GM12878 (cell line): ENCODE measurements around the gene CPVL. TPM values are rescaled to one million over a fixed set of nuclear protein-coding genes. Genes with fewer than 3 reads are reported as not detected.

ENCODE experiments used
- ATAC-seq: fragments of 200-7000 bp; cut with Tn5 transposase; 3 replicates; pipeline ENCODE4 v1.9.1; 2020; ENCODE audit warnings: mild to moderate bottlenecking, moderate library complexity
- BruUV-seq: library from RNA; stranded (reverse); fragments of 400-500 nt; replicated peaks from 2 replicates; lab custom pipeline; 2021; lab: Mats Ljungman, UMichigan
- CTCF ChIA-PET: fragments of 300-600 bp; sonication (Branson Sonifier 250); formaldehyde crosslinking; extraction: SDS; loops from one replicate; lab custom pipeline; 2021; ENCODE audit warnings: inconsistent platforms; lab: Yijun Ruan, JAX
- POLR2A ChIA-PET: fragments of 350-600 bp; formaldehyde crosslinking; extraction: SDS; loops from one replicate; lab custom pipeline; 2021; ENCODE audit warnings: inconsistent platforms; lab: Charles Lee
- RAD21 ChIA-PET: fragments of 300-600 bp; sonication (Branson Sonifier 250); formaldehyde crosslinking; loops from one replicate; lab custom pipeline; 2023; ENCODE audit warnings: antibody characterized with exemption; ENCODE audit not compliant: unreplicated experiment; lab: Charles Lee
- SMC1A ChIA-PET: fragments of 300-600 bp; sonication (Branson Sonifier 250); formaldehyde crosslinking; loops from one replicate; lab custom pipeline; 2023; ENCODE audit not compliant: unreplicated experiment, uncharacterized antibody; lab: Charles Lee
- DNase-seq: peaks from one replicate; pipeline ENCODE4 v3.0.0-alpha.2; 2011; ENCODE audit warnings: low read depth, low spot score
- FAIRE-seq: peaks from 3 replicates; lab custom pipeline; 2011; peaks lifted over from hg19 to GRCh38; lab: Jason Lieb, UNC
- H2AFZ ChIP-seq: 2 replicates; pipeline ENCODE4 v1.6.0; 2011; ENCODE audit warnings: low read depth, low read length, control low read depth; ENCODE audit not compliant: control insufficient read depth
- H3K27ac ChIP-seq: 2 replicates; pipeline ENCODE4 v1.5.1; 2011; ENCODE audit warnings: control low read depth; ENCODE audit not compliant: control insufficient read depth, insufficient read depth
- H3K27me3 ChIP-seq, 2 experiments: replicated peaks in 1 of 2; 2 replicates each; pipeline versions ENCODE4 v1.6.0 to v1.6.1; 2011; ENCODE audit warnings: low read length in 1 of 2; ENCODE audit not compliant: control insufficient read depth in 2 of 2, insufficient read depth in 2 of 2
- H3K36me3 ChIP-seq, 2 experiments: 2 replicates each; pipeline ENCODE4 v1.5.1; 2011; ENCODE audit warnings: low read length in 1 of 2; ENCODE audit not compliant: control insufficient read depth in 2 of 2, insufficient read depth in 2 of 2
- H3K4me1 ChIP-seq: 2 replicates; pipeline ENCODE4 v1.6.1; 2011; ENCODE audit warnings: mild to moderate bottlenecking, low read length, moderate library complexity, mixed read lengths; ENCODE audit not compliant: control insufficient read depth, insufficient read depth
- H3K4me2 ChIP-seq: 2 replicates; pipeline ENCODE4 v1.6.0; 2011; ENCODE audit warnings: control low read depth; ENCODE audit not compliant: control insufficient read depth, insufficient read depth
- H3K4me3 ChIP-seq: fragments of 200-600 bp; sonication (generic); 2 replicates; pipeline ENCODE4 v1.5.1; 2016
- H3K79me2 ChIP-seq: 2 replicates; pipeline ENCODE4 v1.6.0; 2011; ENCODE audit warnings: low read length; ENCODE audit not compliant: control insufficient read depth, insufficient read depth
- H3K9ac ChIP-seq: 2 replicates; pipeline ENCODE4 v1.8.0; 2011; ENCODE audit warnings: low read length, control low read depth, mixed read lengths; ENCODE audit not compliant: control insufficient read depth, insufficient read depth
- H3K9me3 ChIP-seq: replicated peaks from 3 replicates; pipeline ENCODE4 v1.5.1; 2011; ENCODE audit warnings: mild to moderate bottlenecking, low read length; ENCODE audit not compliant: control insufficient read depth, insufficient read depth
- H4K20me1 ChIP-seq: 2 replicates; pipeline ENCODE4 v1.6.0; 2011; ENCODE audit not compliant: control insufficient read depth, insufficient read depth
- CREB1 ChIP-seq: IDR thresholded peaks from 2 replicates; pipeline ENCODE4 v1.6.1; 2012; ENCODE audit warnings: low read depth, mild to moderate bottlenecking, inconsistent platforms
- ESRRA ChIP-seq: IDR thresholded peaks from 2 replicates; pipeline ENCODE4 v1.6.1; 2012; ENCODE audit warnings: mild to moderate bottlenecking, low read length, improper control_type of control experiment
- ETV6 ChIP-seq, 2 experiments: fragments of 450-650 bp in 1 of 2; IDR thresholded peaks in 1 of 2; conservative IDR thresholded peaks in 1 of 2; 2 replicates each; pipeline ENCODE4 v1.6.1; 2014; ENCODE audit warnings: antibody characterized with exemption in 1 of 2, borderline replicate concordance in 1 of 2, low read depth in 1 of 2, mild to moderate bottlenecking in 1 of 2, moderate library complexity in 1 of 2
- KAT2A ChIP-seq: conservative IDR thresholded peaks from 2 replicates; pipeline ENCODE4 v1.6.1; 2011; ENCODE audit warnings: low read depth, low read length; ENCODE audit not compliant: control insufficient read depth
- KLF5 ChIP-seq: fragments of 450-650 bp; IDR thresholded peaks from 2 replicates; pipeline ENCODE4 v1.6.1; 2014; ENCODE audit warnings: mild to moderate bottlenecking; ENCODE audit not compliant: partially characterized antibody
- MXI1 ChIP-seq: fragments of 150-350 bp; IDR thresholded peaks from 2 replicates; pipeline ENCODE4 v1.6.1; 2011; ENCODE audit warnings: low read depth, mild to moderate bottlenecking, inconsistent platforms, low read length, improper control_type of control experiment
- NFIC ChIP-seq: IDR thresholded peaks from 2 replicates; pipeline ENCODE4 v1.6.1; 2012; ENCODE audit warnings: low read depth, mild to moderate bottlenecking, inconsistent platforms, low read length, moderate library complexity
- PBX3 ChIP-seq: IDR thresholded peaks from 2 replicates; pipeline ENCODE4 v1.6.1; 2011; ENCODE audit warnings: mild to moderate bottlenecking, low read depth, low read length, moderate library complexity; ENCODE audit not compliant: insufficient replicate concordance
- RELA ChIP-seq: fragments of 450-650 bp; IDR thresholded peaks from 2 replicates; pipeline ENCODE4 v1.8.0; 2014; ENCODE audit warnings: borderline replicate concordance; ENCODE audit not compliant: partially characterized antibody
- ZNF384 ChIP-seq: IDR thresholded peaks from 2 replicates; pipeline ENCODE4 v1.6.1; 2012; ENCODE audit warnings: low read depth, mild to moderate bottlenecking, low read length, improper control_type of control experiment, borderline replicate concordance
- ZNF622 ChIP-seq: fragments of 450-650 bp; IDR thresholded peaks from 2 replicates; pipeline ENCODE4 v1.6.1; 2017; ENCODE audit warnings: mild to moderate bottlenecking, inconsistent platforms
- WGBS: methylation state at CpG from one replicate; pipeline ENCODE4 v1.1.6; 2016; ENCODE audit warnings: low lambda C conversion rate; ENCODE audit not compliant: insufficient replicate concordance, insufficient coverage; ENCODE audit errors: missing lambda C conversion rate; 5-methylcytosine and 5-hydroxymethylcytosine counted together
- in situ Hi-C: fragments of 300-500 bp; cut with MboI; formaldehyde crosslinking; loops from 9 replicates; pipeline ENCODE4 v1.14.3; 2018; ENCODE audit warnings: mixed read lengths
- intact Hi-C: fragments of 100-400 bp; cut with micrococcal nuclease; formaldehyde crosslinking; loops from one replicate; pipeline ENCODE4 v1.14.2; 2022; ENCODE audit not compliant: unreplicated experiment
- polyA plus RNA-seq, 11 experiments: library from polyadenylated mRNA; depleted of rRNA in 4 of 11; unstranded in 6 of 11; stranded (reverse) in 5 of 11; fragments of >200 nt; fragmentation: Nextera tagmentation in 4 of 11; fragmentation: Illumina TruSeq in 1 of 11; extraction: Ambion mirVana in 4 of 11; extraction: Trizol in 1 of 11; gene quantifications; 1 replicate in 1 of 11; 2 replicates in 10 of 11; pipeline versions ENCODE4 v1.2.1 to v1.2.3, GENCODE V29; 2011 to 2016; ENCODE audit warnings: inconsistent platforms in 2 of 11, missing spikeins in 2 of 11, low read depth in 1 of 11
- total RNA-seq, 4 experiments: library from RNA; depleted of rRNA in 3 of 4; stranded (reverse); fragments of >200 nt in 3 of 4; fragmentation: Illumina TruSeq in 1 of 4; extraction: Trizol in 1 of 4; gene quantifications; 2 replicates each; pipeline versions ENCODE4 v1.2.1 to v1.2.3, GENCODE V29; 2013 to 2021
- TF ChIP-seq, protein P1 (sequence below): IDR thresholded peaks from 2 replicates; pipeline ENCODE4 v1.6.1; 2012; ENCODE audit warnings: improper control_type of control experiment, low read depth, low read length; ENCODE audit not compliant: insufficient replicate concordance
- TF ChIP-seq, protein P2 (sequence below): fragments of 450-650 bp; formaldehyde crosslinking; IDR thresholded peaks from 2 replicates; pipeline ENCODE4 v1.4.0; 2022; ENCODE audit warnings: mild to moderate bottlenecking, moderate library complexity

Gene CPVL
- total and polyA plus RNA-seq, 10 of the 15 experiments (the other 5 are each of a cell fraction or from before 2014, with no cell fraction given): 0.59 TPM; not detected in 9

DNA sequence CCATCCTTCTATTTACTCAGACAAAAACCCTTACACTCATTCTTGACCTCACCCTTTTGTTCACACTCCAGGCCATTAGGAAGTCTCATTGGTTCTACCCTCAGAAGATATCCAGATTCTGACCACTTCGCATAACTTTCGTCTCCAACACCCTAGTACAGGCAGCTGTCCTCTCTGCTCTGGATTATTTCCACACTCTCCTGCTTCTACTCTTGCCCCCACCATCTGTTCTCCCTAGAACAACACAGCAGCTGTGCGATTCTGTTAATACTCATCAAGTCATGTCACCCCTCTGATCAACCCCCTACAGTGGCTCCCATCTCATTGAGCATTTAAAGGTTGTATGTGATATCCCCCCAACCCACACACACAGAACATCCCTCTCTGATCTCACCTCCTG, 172.7 kb downstream of the CPVL start (continued):
- TF ChIP-seq, protein P1, sequence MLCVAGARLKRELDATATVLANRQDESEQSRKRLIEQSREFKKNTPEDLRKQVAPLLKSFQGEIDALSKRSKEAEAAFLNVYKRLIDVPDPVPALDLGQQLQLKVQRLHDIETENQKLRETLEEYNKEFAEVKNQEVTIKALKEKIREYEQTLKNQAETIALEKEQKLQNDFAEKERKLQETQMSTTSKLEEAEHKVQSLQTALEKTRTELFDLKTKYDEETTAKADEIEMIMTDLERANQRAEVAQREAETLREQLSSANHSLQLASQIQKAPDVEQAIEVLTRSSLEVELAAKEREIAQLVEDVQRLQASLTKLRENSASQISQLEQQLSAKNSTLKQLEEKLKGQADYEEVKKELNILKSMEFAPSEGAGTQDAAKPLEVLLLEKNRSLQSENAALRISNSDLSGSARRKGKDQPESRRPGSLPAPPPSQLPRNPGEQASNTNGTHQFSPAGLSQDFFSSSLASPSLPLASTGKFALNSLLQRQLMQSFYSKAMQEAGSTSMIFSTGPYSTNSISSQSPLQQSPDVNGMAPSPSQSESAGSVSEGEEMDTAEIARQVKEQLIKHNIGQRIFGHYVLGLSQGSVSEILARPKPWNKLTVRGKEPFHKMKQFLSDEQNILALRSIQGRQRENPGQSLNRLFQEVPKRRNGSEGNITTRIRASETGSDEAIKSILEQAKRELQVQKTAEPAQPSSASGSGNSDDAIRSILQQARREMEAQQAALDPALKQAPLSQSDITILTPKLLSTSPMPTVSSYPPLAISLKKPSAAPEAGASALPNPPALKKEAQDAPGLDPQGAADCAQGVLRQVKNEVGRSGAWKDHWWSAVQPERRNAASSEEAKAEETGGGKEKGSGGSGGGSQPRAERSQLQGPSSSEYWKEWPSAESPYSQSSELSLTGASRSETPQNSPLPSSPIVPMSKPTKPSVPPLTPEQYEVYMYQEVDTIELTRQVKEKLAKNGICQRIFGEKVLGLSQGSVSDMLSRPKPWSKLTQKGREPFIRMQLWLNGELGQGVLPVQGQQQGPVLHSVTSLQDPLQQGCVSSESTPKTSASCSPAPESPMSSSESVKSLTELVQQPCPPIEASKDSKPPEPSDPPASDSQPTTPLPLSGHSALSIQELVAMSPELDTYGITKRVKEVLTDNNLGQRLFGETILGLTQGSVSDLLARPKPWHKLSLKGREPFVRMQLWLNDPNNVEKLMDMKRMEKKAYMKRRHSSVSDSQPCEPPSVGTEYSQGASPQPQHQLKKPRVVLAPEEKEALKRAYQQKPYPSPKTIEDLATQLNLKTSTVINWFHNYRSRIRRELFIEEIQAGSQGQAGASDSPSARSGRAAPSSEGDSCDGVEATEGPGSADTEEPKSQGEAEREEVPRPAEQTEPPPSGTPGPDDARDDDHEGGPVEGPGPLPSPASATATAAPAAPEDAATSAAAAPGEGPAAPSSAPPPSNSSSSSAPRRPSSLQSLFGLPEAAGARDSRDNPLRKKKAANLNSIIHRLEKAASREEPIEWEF: no peak
- TF ChIP-seq CREB1 (no peak), RELA (no peak)

- no peak overlapping the region for H3K4me3 ChIP-seq
- TF ChIP-seq ZNF384 (no peak), ESRRA (no peak), RELA (no peak), PBX3 (no peak), ZNF622 (no peak), NFIC (no peak), KAT2A (no peak), ETV6 (conservative IDR thresholded peaks at IDR 0.05 in 1 of 2, IDR thresholded peaks at IDR 0.05 in 1 of 2; ENCODE audit: borderline replicate concordance in 1 of 2, low read depth in 1 of 2) (no peak), KLF5 (no peak), MXI1 (no peak)
- TF ChIP-seq, protein P2, sequence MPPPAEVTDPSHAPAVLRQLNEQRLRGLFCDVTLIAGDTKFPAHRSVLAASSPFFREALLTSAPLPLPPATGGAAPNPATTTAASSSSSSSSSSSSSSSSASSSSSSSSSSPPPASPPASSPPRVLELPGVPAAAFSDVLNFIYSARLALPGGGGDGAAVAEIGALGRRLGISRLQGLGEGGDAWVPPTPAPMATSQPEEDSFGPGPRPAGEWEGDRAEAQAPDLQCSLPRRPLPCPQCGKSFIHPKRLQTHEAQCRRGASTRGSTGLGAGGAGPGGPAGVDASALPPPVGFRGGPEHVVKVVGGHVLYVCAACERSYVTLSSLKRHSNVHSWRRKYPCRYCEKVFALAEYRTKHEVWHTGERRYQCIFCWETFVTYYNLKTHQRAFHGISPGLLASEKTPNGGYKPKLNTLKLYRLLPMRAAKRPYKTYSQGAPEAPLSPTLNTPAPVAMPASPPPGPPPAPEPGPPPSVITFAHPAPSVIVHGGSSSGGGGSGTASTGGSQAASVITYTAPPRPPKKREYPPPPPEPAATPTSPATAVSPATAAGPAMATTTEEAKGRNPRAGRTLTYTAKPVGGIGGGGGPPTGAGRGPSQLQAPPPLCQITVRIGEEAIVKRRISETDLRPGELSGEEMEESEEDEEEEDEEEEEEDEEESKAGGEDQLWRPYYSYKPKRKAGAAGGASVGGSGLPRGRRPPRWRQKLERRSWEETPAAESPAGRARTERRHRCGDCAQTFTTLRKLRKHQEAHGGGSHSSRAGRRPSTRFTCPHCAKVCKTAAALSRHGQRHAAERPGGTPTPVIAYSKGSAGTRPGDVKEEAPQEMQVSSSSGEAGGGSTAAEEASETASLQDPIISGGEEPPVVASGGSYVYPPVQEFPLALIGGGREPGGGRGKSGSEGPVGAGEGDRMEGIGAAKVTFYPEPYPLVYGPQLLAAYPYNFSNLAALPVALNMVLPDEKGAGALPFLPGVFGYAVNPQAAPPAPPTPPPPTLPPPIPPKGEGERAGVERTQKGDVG (CRISPR knock-in tag): no peak
- ATAC-seq: no peak
- 0% methylated on average over 2 of the region's 2 CpGs for WGBS
- no TSS peak for BruUV-seq
- in situ Hi-C loops (no loop called here), intact Hi-C loops (no loop called here)
- no peak overlapping the region for H3K4me2 ChIP-seq
- H4K20me1 ChIP-seq: no peaks in the 10 kb centered on the region
- H3K36me3 ChIP-seq: no peaks in the 10 kb centered on the region
- H3K79me2 ChIP-seq: no peaks in the 10 kb centered on the region
- H3K27ac ChIP-seq: no peak overlapping the region
- DNase-seq: no peak
- ChIA-PET RAD21 (no interaction called here), POLR2A (no interaction called here), CTCF (no interaction called here), SMC1A (no interaction called here)
- H2AFZ ChIP-seq: no peak overlapping the region
- H3K9me3 ChIP-seq: no peaks in the 10 kb centered on the region
- no peak for FAIRE-seq
- no peak overlapping the region for H3K9ac ChIP-seq
- no peaks in the 10 kb centered on the region; a peak in 3 of 4 replicates for H3K27me3 ChIP-seq
- H3K4me1 ChIP-seq: no peaks in the 10 kb centered on the region
Observed at GRCh38 chr7:28964056-28964455, 182.3 kb downstream of the CPVL start.
